Upper lobe of left lung (tissue), 6 donors: ENCODE results near the gene ACOT13. TPM values are rescaled to one million over a fixed set of nuclear protein-coding genes. Genes with fewer than 3 reads are reported as not detected.

Experiments
- total RNA-seq, 6 donors: library from RNA; depleted of rRNA in 4 of 6; stranded (reverse); fragments of >200 nt in 4 of 6; gene quantifications; one replicate each; pipeline versions ENCODE4 v1.1.0 to v1.2.1, GENCODE V29; 2016 to 2021
- donor health status: DM: no; HTN: no; CAD: no; lungs with moderate emphysema.
- donor health status: DM: no; HTN: yes; CAD: no; lungs with severe emphysema.

Gene ACOT13
- total RNA-seq, 6 donors from 2014 or later = 5.2 to 20.2 (median 10.5) TPM

Other genes with a start within 250 kb of the ACOT13 start
- 10 to 100 TPM in 2 of 6 donors, 1 to 10 TPM in 4; 2.5 to 15.7 (median 7.3) TPM for gene GPLD1, start 177.5 kb upstream of the ACOT13 start, total RNA-seq
- gene ALDH5A1, start 172.1 kb upstream of the ACOT13 start, total RNA-seq = 10 to 100 TPM in 5 of 6 donors, 1 to 10 TPM in 1; 7.3 to 21.1 (median 12.4) TPM
- 1 to 10 TPM in 5 of 6 donors, under 1 TPM in 1; 0.26 to 5.1 (median 2.3) TPM for gene KIAA0319, start 20.9 kb upstream of the ACOT13 start, total RNA-seq
- gene TDP2, start 178 bp upstream of the ACOT13 start, total RNA-seq = 100 to 1,000 TPM in 1 of 6 donors, 10 to 100 TPM in 5; 33.8 to 101 (median 37.0) TPM
- 100 to 1,000 TPM in 2 of 6 donors, 10 to 100 TPM in 4; 41.9 to 131 (median 95.3) TPM for gene C6orf62, start 52.1 kb downstream of the ACOT13 start, total RNA-seq
- 10 to 100 TPM in 2 of 6 donors, 1 to 10 TPM in 4; 6.5 to 10.3 (median 8.9) TPM for gene GMNN, start 107.9 kb downstream of the ACOT13 start, total RNA-seq
- 1 to 10 TPM in 2 of 6 donors, under 1 TPM in 1, not detected in 3; 0.76 to 2.4 (median 1.7) TPM for gene ARMH2, start 131.8 kb downstream of the ACOT13 start, total RNA-seq